Subcutaneous abdominal adipose tissue (tissue), 5 donors: ENCODE measurements around the gene PRRX2.

Source experiments
- H3K27ac ChIP-seq: one replicate; pipeline ENCODE4 v1.7.0; 2013; ENCODE audit warnings: low read depth, mild to moderate bottlenecking, inconsistent platforms, low read length, moderate library complexity
- H3K27me3 ChIP-seq, 5 donors: one replicate each; pipeline ENCODE4 v1.7.0; 2013; ENCODE audit warnings: low read length in 5 of 5, inconsistent platforms in 1 of 5; ENCODE audit not compliant: control insufficient read depth in 5 of 5, insufficient read depth in 4 of 5
- H3K36me3 ChIP-seq, 5 donors: one replicate each; pipeline ENCODE4 v1.7.0; 2013; ENCODE audit warnings: low read length in 5 of 5; ENCODE audit not compliant: control insufficient read depth in 5 of 5, insufficient read depth in 5 of 5
- H3K4me1 ChIP-seq, 5 donors: one replicate each; pipeline ENCODE4 v1.7.0; 2013; ENCODE audit warnings: low read length in 5 of 5, mild to moderate bottlenecking in 3 of 5, moderate library complexity in 1 of 5; ENCODE audit not compliant: control insufficient read depth in 5 of 5, insufficient read depth in 5 of 5
- H3K4me3 ChIP-seq, 5 donors: one replicate each; pipeline ENCODE4 v1.7.0; 2013; ENCODE audit warnings: low read length in 5 of 5, low read depth in 1 of 5
- H3K9ac ChIP-seq, 5 donors: one replicate each; pipeline ENCODE4 v1.7.0; 2013; ENCODE audit warnings: low read length in 5 of 5, mild to moderate bottlenecking in 4 of 5, moderate library complexity in 3 of 5
- H3K9me3 ChIP-seq, 5 donors: one replicate each; pipeline ENCODE4 v1.7.0; 2013; ENCODE audit warnings: low read length in 5 of 5; ENCODE audit not compliant: control insufficient read depth in 5 of 5
- donor health status: healthy.
- donor health status: healthy.
- donor health status: healthy.
- donor health status: healthy.
- donor health status: healthy.

Gene PRRX2

GRCh38 chr9:129627556-129628440 is 37.6 kb upstream of the PRRX2 start:
- Histone ChIP-seq H3K27ac (peak overlapping the region; percentile 87), H3K9me3 (no peaks in the 10 kb centered on the region), H3K36me3 (peaks cover 0 to 15% (median 4%) of the 10 kb centered on the region in 5 donors), H3K9ac (peak overlapping the region in 4 of 5 donors; percentile 0 to 94 (median 52)), H3K4me3 (peak overlapping the region; percentile 70 to 90 (median 88)), H3K27me3 (no peaks in the 10 kb centered on the region), H3K4me1 (peaks cover 0 to 54% (median 47%) of the 10 kb centered on the region in 5 donors)

GRCh38 chr9:129628709-129629108 is 36.7 kb upstream of the PRRX2 start:
- Histone ChIP-seq H3K27ac (no peak overlapping the region), H3K27me3 (no peaks in the 10 kb centered on the region), H3K9me3 (no peaks in the 10 kb centered on the region), H3K9ac (peak overlapping the region in 1 of 5 donors; percentile 93), H3K36me3 (peaks cover 0 to 24% (median 12%) of the 10 kb centered on the region in 5 donors), H3K4me3 (no peak overlapping the region), H3K4me1 (peaks cover 0 to 54% (median 47%) of the 10 kb centered on the region in 5 donors)

DNA sequence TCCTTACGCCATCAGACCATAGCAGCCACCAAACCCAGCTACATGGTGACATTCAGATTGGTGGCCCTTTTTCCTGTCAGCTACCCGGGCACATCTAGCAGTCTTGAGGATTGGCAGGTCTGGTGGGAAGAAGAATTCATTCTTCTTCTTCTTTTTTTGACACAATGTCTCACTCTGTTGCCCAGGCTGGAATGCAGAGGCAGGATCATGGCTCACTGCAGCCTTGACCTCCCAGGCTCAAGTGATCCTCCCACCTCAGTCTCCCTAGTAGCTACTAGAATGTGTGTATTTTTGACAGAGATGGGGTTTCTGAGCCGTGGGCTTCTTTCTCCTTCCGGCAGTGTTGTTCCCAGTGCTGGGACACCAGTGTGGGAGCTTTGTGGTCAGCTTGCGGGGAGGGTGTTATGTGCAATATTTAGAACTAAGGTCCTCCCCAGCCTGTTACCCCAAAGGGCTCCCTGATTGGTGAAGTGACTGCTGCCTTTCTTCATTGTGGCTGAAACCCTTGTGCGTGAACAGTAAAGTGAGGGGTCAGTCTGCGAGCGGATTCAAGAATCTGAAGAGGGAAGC is 36.1 kb upstream of the PRRX2 start:
- Histone ChIP-seq H3K9me3 (no peaks in the 10 kb centered on the region), H3K27me3 (no peaks in the 10 kb centered on the region), H3K4me1 (peaks cover 0 to 54% (median 46%) of the 10 kb centered on the region in 5 donors), H3K27ac (no peak overlapping the region), H3K9ac (no peak overlapping the region), H3K36me3 (peaks cover 0 to 29% (median 17%) of the 10 kb centered on the region in 5 donors), H3K4me3 (no peak overlapping the region)

DNA sequence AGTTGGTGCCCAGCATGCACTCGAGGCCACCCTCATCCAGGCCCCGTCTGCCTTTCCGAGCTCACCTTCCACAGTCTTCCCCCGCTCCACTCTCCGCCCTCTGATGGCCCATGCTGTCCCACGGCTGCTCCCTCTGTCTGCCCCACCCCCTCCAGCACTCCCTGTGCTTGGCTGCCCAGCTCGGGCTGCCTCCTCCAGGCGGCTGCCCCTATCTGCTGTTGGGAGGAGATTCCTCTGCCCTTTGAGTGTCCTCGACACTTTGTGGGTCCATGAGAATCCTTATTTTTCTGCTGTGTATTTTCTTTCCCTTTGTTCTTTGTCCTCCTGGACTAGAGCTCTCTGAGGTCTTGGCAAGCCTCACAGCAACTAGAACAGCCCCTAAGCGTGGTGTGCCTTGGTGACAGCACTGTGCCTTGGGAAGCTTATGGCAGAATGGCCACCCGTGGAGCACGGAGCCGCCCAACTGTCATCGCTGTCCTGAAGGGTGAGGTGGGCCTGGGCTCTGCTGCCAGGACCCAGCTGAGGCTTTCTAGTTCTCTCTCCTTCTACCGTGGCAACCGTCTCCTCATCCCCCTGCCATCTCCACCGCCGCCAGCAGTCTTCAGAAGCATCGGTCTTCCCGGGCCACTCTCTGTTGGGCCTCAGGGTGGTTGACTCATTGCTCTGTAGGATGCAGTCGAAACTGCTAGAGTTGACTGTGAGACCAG is 34.3 kb upstream of the PRRX2 start:
- H3K36me3 ChIP-seq, result peaks cover 0 to 45% (median 33%) of the 10 kb centered on the region in 5 donors
- H3K27me3 ChIP-seq, result no peaks in the 10 kb centered on the region
- no peak overlapping the region for H3K27ac ChIP-seq
- no peaks in the 10 kb centered on the region for H3K9me3 ChIP-seq
- H3K4me3 ChIP-seq, result no peak overlapping the region
- H3K9ac ChIP-seq, result no peak overlapping the region
- peaks cover 0 to 43% (median 34%) of the 10 kb centered on the region in 5 donors for H3K4me1 ChIP-seq

- no peaks in the 10 kb centered on the region for H3K27me3 ChIP-seq
- H3K27ac ChIP-seq, result no peak overlapping the region
- peaks cover 0 to 50% (median 35%) of the 10 kb centered on the region in 5 donors for H3K36me3 ChIP-seq
- peaks cover 0 to 37% (median 29%) of the 10 kb centered on the region in 5 donors for H3K4me1 ChIP-seq
- H3K4me3 ChIP-seq, result no peak overlapping the region
- no peak overlapping the region for H3K9ac ChIP-seq
- no peaks in the 10 kb centered on the region for H3K9me3 ChIP-seq
Observed at GRCh38 chr9:129631674-129632129, 33.7 kb upstream of the PRRX2 start.

- Histone ChIP-seq H3K9ac (no peak overlapping the region), H3K27me3 (no peaks in the 10 kb centered on the region), H3K4me3 (no peak overlapping the region), H3K4me1 (peaks cover 0 to 32% (median 22%) of the 10 kb centered on the region in 5 donors), H3K9me3 (no peaks in the 10 kb centered on the region), H3K36me3 (peaks cover 0 to 58% (median 43%) of the 10 kb centered on the region in 5 donors), H3K27ac (no peak overlapping the region)
Observed at GRCh38 chr9:129632460-129632859, 33.0 kb upstream of the PRRX2 start.

- Histone ChIP-seq H3K9ac (no peak overlapping the region), H3K27me3 (no peaks in the 10 kb centered on the region), H3K9me3 (no peaks in the 10 kb centered on the region), H3K4me3 (no peak overlapping the region), H3K36me3 (peaks cover 0 to 65% (median 50%) of the 10 kb centered on the region in 5 donors), H3K27ac (no peak overlapping the region), H3K4me1 (peaks cover 0 to 25% (median 14%) of the 10 kb centered on the region in 5 donors)
Observed at GRCh38 chr9:129633207-129633606, 32.2 kb upstream of the PRRX2 start.

DNA sequence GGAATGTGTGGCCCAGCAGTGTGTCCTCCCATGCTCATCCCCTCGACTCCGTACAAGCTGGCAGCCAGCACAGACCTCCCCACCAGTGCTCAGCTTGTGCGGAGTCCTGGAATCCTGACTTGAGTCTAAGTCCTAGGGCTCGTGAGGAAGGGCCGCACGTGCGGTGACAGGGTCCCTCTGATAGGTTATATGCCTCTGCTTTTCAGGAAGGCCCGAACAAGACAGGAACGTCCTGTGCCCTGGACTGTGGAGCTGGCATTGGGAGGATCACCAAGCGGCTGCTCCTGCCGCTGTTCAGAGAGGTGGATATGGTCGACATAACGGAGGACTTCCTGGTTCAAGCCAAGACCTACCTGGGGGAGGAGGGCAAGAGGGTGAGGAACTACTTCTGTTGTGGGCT is 31.6 kb upstream of the PRRX2 start:
- H3K36me3 ChIP-seq, result peaks cover 0 to 72% (median 57%) of the 10 kb centered on the region in 5 donors
- no peak overlapping the region for H3K27ac ChIP-seq
- no peaks in the 10 kb centered on the region for H3K27me3 ChIP-seq
- peaks cover 0 to 18% (median 8%) of the 10 kb centered on the region in 5 donors for H3K4me1 ChIP-seq
- no peaks in the 10 kb centered on the region for H3K9me3 ChIP-seq
- H3K9ac ChIP-seq, result no peak overlapping the region
- H3K4me3 ChIP-seq, result no peak overlapping the region

DNA sequence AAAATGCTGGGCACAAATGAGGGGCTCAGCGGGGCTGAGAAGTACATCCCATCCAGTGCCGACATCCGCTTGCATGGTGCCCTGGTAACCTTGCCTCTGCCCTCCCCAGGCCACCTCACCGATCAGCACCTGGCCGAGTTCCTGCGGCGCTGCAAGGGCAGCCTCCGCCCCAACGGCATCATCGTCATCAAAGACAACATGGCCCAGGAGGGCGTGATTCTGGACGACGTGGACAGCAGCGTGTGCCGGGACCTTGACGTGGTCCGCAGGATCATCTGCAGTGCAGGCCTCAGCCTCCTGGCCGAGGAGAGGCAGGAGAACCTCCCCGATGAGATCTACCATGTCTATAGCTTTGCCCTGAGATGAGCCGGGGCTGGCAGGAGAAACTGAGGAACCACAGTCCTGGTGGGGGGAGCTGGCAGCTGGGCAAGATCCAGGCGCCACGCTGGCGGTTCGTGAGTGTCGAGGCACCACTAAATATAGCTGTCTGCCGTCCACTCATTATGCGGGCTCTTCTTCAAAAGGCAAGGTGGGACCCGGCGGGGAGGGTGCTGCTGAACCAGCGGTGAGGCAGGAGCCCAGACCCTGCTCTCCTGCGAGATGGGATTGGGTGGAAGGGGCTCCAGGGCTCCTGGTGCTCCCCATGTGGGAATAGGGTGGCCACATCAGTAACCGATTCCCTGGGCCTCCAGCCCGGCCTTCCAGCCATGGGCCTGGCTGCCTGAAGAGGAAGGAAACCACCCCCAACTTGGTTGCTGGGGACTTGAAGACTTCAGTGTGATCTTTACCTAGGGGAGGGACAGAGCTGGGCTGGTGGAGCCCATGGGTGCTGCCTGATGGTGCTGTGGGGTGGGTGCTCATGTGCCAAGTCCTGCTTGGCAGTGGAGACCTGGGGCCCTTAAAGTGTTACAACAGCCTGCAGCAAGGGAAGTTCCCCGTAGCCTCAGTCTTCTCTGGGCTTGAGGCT is 30.1 kb upstream of the PRRX2 start:
- Histone ChIP-seq H3K9ac (no peak overlapping the region), H3K36me3 (peaks cover 0 to 81% (median 63%) of the 10 kb centered on the region in 5 donors), H3K4me1 (peaks cover 3 to 25% (median 15%) of the 10 kb centered on the region in 5 donors), H3K27me3 (no peaks in the 10 kb centered on the region), H3K9me3 (no peaks in the 10 kb centered on the region), H3K27ac (no peak overlapping the region), H3K4me3 (no peak overlapping the region)
